CD4-positive, alpha-beta T cell treated with Interleukin-1 beta for 1 hour (primary cell): Measurements from ENCODE around the gene KDM3B.
A peak's percentile ranks its signal among the peaks of the same experiment; 100 is the strongest.

ENCODE experiments used
- DNase-seq, 2 donors: peaks; one replicate each; pipeline ENCODE4 v3.0.0-alpha.2; 2020 to 2022

KDM3B gene

GRCh38 chr5:138450971-138451370 lies 98.5 kb downstream of the KDM3B start:
- DNase-seq, result no peak

- no peak for DNase-seq
Observed at GRCh38 chr5:138452720-138453119, 100.2 kb downstream of the KDM3B start.

- no peak for DNase-seq
Observed at GRCh38 chr5:138453590-138453989, 101.1 kb downstream of the KDM3B start.

GRCh38 chr5:138454121-138454520 lies 101.6 kb downstream of the KDM3B start:
- DNase-seq, result no peak

GRCh38 chr5:138455232-138455930 lies 102.9 kb downstream of the KDM3B start:
- no peak for DNase-seq

- no peak for DNase-seq
Observed at GRCh38 chr5:138457531-138458275, 105.2 kb downstream of the KDM3B start.

- DNase-seq, result no peak
Observed at GRCh38 chr5:138458384-138458783, 105.9 kb downstream of the KDM3B start.

- no peak for DNase-seq
Observed at GRCh38 chr5:138458856-138459255, 106.4 kb downstream of the KDM3B start.

- peak; percentile 79 to 83 for DNase-seq
Observed at GRCh38 chr5:138459311-138459933, 106.9 kb downstream of the KDM3B start.

- DNase-seq, result no peak
Observed at GRCh38 chr5:138460032-138460693, 107.7 kb downstream of the KDM3B start.

- no peak for DNase-seq
Observed at GRCh38 chr5:138461343-138462125, 109.0 kb downstream of the KDM3B start.

- DNase-seq, result no peak
Observed at GRCh38 chr5:138463419-138464007, 111.0 kb downstream of the KDM3B start.

- DNase-seq, result peak; percentile 93 to 95
Observed at GRCh38 chr5:138464008-138464387, 111.5 kb downstream of the KDM3B start.

- peak; percentile 96 to 97 for DNase-seq
Observed at GRCh38 chr5:138464388-138465260, 112.1 kb downstream of the KDM3B start.

- peak; percentile 96 to 98 for DNase-seq
Observed at GRCh38 chr5:138465261-138466124, 113.0 kb downstream of the KDM3B start, which contains the start of gene EGR1. Gene EGR1 (plus strand): TSS chr5:138465479. CDS start chr5:138465762, 283 bp downstream.

GRCh38 chr5:138466125-138466899 lies 113.8 kb downstream of the KDM3B start:
- DNase-seq, result peak in 1 of 2 donors; percentile 16

GRCh38 chr5:138466900-138467710 lies 114.6 kb downstream of the KDM3B start:
- peak in 1 of 2 donors; percentile 16 for DNase-seq

GRCh38 chr5:138467711-138468132 lies 115.2 kb downstream of the KDM3B start:
- DNase-seq, result no peak
